ENCODE data around the gene NAPEPLD. TPM values are rescaled to one million over a fixed set of nuclear protein-coding genes. Genes with fewer than 3 reads are reported as not detected.
A peak's percentile ranks its signal among the peaks of the same experiment; 100 is the strongest.
"Not testable (repeated sequence)": the region's sequence is repeated elsewhere in the genome, so short reads cannot be mapped to it uniquely, and the experiment has no call there.

Gene NAPEPLD
- polyA plus RNA-seq, 1 donor (not counting 4 experiments of a cell fraction or from before 2014, with no cell fraction given): 3.8 TPM

GRCh38 chr7:103113164-103113563 lies 35.7 kb downstream of the NAPEPLD start:
- Histone ChIP-seq H3K9me1 (ENCODE audit: control insufficient read depth, extremely low read depth, insufficient read depth, low read length) (no peaks in the 10 kb centered on the region), H3K27me3 (ENCODE audit: control insufficient read depth, extremely low read depth, insufficient read depth, low read length) (no peaks in the 10 kb centered on the region), H2AFZ (ENCODE audit: control insufficient read depth, low read length) (no peak overlapping the region), H3K27ac (ENCODE audit: control insufficient read depth, insufficient read depth, low read length) (peak overlapping the region; percentile 40), H3K36me3 (ENCODE audit: control insufficient read depth in 2 of 2, extremely low read depth in 1 of 2, insufficient read depth in 2 of 2, low read length in 2 of 2) (no peaks in the 10 kb centered on the region), H4K20me1 (ENCODE audit: control insufficient read depth, extremely low read depth, insufficient read depth, low read length) (no peaks in the 10 kb centered on the region), H3K9ac (ENCODE audit: control insufficient read depth, extremely low read depth, insufficient read depth, low read length) (no peak overlapping the region), H3K4me3 (ENCODE audit: control insufficient read depth in 2 of 3, extremely low read depth in 1 of 3, insufficient read depth in 2 of 3, low read depth in 1 of 3, low read length in 3 of 3) (no peak overlapping the region), H3K4me1 (ENCODE audit: control insufficient read depth, extremely low read depth, insufficient read depth, low read length) (peaks cover 5% of the 10 kb centered on the region), H3K4me2 (ENCODE audit: control insufficient read depth, extremely low read depth, insufficient read depth, low read depth, low read length) (peak overlapping the region; percentile 10), H3K79me2 (ENCODE audit: control insufficient read depth, insufficient read depth, low read length) (no peaks in the 10 kb centered on the region), H3K9me3 (ENCODE audit: control insufficient read depth, low read depth, low read length) (no peaks in the 10 kb centered on the region)
- no peak for TF ChIP-seq CTCF (optimal IDR thresholded peaks at IDR 0.05 in 1 of 3, IDR thresholded peaks at IDR 0.05 in 1 of 3, conservative IDR thresholded peaks at IDR 0.05 in 1 of 3; ENCODE audit: extremely low read depth in 1 of 3, insufficient read depth in 2 of 3, low read length in 3 of 3)
- no peak for TF ChIP-seq EZH2 (IDR thresholded peaks at IDR 0.05; ENCODE audit: low read length)
- FAIRE-seq (peak; percentile 56), DNase-seq (ENCODE audit: low read depth, low spot score) (peak; percentile 73)
- dilution Hi-C loops (cut with MboI; ENCODE audit: extremely low pct_ligation_motif_present, low sequenced_read_pairs): no loop called here

DNA sequence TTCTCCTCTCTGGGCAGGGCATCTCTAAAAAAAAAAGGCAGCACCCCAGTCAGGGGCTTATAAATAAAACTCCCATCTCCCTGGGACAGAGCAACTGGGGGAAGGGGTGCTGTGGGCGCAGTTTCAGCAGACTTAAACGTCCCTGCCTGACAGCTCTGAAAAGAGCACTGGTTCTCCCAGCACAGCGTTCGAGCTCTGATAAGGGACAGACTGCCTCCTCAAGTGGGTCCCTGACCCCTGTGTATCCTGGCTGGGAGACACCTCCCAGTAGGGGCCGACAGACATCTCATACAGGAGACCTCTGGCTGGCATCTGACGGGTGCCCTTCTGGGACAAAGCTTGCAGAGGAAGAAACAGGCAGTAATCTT lies 42.2 kb downstream of the NAPEPLD start:
- H3K27ac ChIP-seq (ENCODE audit: control insufficient read depth, insufficient read depth, low read length); H2AFZ ChIP-seq (ENCODE audit: control insufficient read depth, low read length); FAIRE-seq; H3K9ac ChIP-seq (ENCODE audit: control insufficient read depth, extremely low read depth, insufficient read depth, low read length); H4K20me1 ChIP-seq (ENCODE audit: control insufficient read depth, extremely low read depth, insufficient read depth, low read length); H3K27me3 ChIP-seq (ENCODE audit: control insufficient read depth, extremely low read depth, insufficient read depth, low read length); H3K9me3 ChIP-seq (ENCODE audit: control insufficient read depth, low read depth, low read length); dilution Hi-C loops (cut with MboI; ENCODE audit: extremely low pct_ligation_motif_present, low sequenced_read_pairs); H3K4me3 ChIP-seq (ENCODE audit: control insufficient read depth in 2 of 3, extremely low read depth in 1 of 3, insufficient read depth in 2 of 3, low read depth in 1 of 3, low read length in 3 of 3); DNase-seq (ENCODE audit: low read depth, low spot score); H3K4me1 ChIP-seq (ENCODE audit: control insufficient read depth, extremely low read depth, insufficient read depth, low read length); H3K79me2 ChIP-seq (ENCODE audit: control insufficient read depth, insufficient read depth, low read length); H3K36me3 ChIP-seq (ENCODE audit: control insufficient read depth in 2 of 2, extremely low read depth in 1 of 2, insufficient read depth in 2 of 2, low read length in 2 of 2); H3K4me2 ChIP-seq (ENCODE audit: control insufficient read depth, extremely low read depth, insufficient read depth, low read depth, low read length); H3K9me1 ChIP-seq (ENCODE audit: control insufficient read depth, extremely low read depth, insufficient read depth, low read length): not testable (repeated sequence)

DNA sequence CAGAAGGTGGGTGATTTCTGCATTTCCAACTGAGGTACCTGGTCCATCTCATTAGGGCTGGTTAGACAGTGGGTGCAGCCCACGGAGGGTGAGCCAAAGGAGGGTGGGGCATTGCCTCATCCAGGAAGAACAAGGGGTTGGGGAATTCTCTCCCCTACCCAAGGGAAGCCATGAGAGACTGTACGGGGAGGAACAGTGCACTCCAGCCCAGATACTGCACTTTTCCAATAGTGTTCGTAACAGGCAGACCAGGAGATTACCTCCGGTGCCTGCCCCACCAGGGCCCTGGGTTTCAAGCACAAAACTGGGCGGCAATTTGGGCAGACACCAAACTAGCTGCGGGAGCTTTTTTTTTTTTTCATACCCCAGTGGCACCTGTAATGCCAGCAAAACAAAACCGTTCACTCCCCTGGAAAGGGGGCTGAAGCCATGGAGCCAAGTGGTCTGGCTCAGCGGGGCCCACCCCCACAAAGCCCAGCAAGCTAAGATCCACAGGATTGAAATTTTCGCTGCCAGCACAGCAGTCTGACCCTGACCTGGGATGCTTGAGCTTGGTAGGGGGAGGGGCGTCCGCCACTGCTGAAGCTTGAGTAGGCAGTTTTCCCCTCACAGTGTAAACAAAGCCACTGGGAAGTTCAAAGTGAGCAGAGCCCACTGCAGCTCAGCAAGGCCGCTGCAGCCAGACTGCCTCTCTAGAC lies 42.7 kb downstream of the NAPEPLD start:
- no peaks in the 10 kb centered on the region for H3K9me1 ChIP-seq (ENCODE audit: control insufficient read depth, extremely low read depth, insufficient read depth, low read length)

More for the DNA sequence above, 42.7 kb downstream of the NAPEPLD start:
- dilution Hi-C loops (cut with MboI; ENCODE audit: extremely low pct_ligation_motif_present, low sequenced_read_pairs): no loop called here
- Histone ChIP-seq H2AFZ (ENCODE audit: control insufficient read depth, low read length) (no peak overlapping the region), H3K27me3 (ENCODE audit: control insufficient read depth, extremely low read depth, insufficient read depth, low read length) (no peaks in the 10 kb centered on the region), H4K20me1 (ENCODE audit: control insufficient read depth, extremely low read depth, insufficient read depth, low read length) (no peaks in the 10 kb centered on the region), H3K9me3 (ENCODE audit: control insufficient read depth, low read depth, low read length) (no peaks in the 10 kb centered on the region), H3K4me3 (ENCODE audit: control insufficient read depth in 2 of 3, extremely low read depth in 1 of 3, insufficient read depth in 2 of 3, low read depth in 1 of 3, low read length in 3 of 3) (no peak overlapping the region), H3K9ac (ENCODE audit: control insufficient read depth, extremely low read depth, insufficient read depth, low read length) (no peak overlapping the region), H3K27ac (ENCODE audit: control insufficient read depth, insufficient read depth, low read length) (no peak overlapping the region), H3K79me2 (ENCODE audit: control insufficient read depth, insufficient read depth, low read length) (no peaks in the 10 kb centered on the region), H3K4me1 (ENCODE audit: control insufficient read depth, extremely low read depth, insufficient read depth, low read length) (no peaks in the 10 kb centered on the region), H3K36me3 (ENCODE audit: control insufficient read depth in 2 of 2, extremely low read depth in 1 of 2, insufficient read depth in 2 of 2, low read length in 2 of 2) (no peaks in the 10 kb centered on the region), H3K4me2 (ENCODE audit: control insufficient read depth, extremely low read depth, insufficient read depth, low read depth, low read length) (no peak overlapping the region)
- DNase-seq (ENCODE audit: low read depth, low spot score): no peak
- FAIRE-seq: no peak
- TF ChIP-seq CTCF (optimal IDR thresholded peaks at IDR 0.05 in 1 of 3, IDR thresholded peaks at IDR 0.05 in 1 of 3, conservative IDR thresholded peaks at IDR 0.05 in 1 of 3; ENCODE audit: extremely low read depth in 1 of 3, insufficient read depth in 2 of 3, low read length in 3 of 3) (no peak), EZH2 (IDR thresholded peaks at IDR 0.05; ENCODE audit: low read length) (no peak)
